ENCODE measurements around the gene CLP1. TPM values are rescaled to one million over a fixed set of nuclear protein-coding genes. Genes with fewer than 3 reads are reported as not detected.

CLP1 gene
- polyA plus RNA-seq, 1 donor (not counting 4 experiments of a cell fraction or from before 2014, with no cell fraction given): 25.0 TPM

- Histone ChIP-seq H2AFZ (ENCODE audit: control insufficient read depth, low read length) (no peak overlapping the region), H3K9ac (ENCODE audit: control insufficient read depth, extremely low read depth, insufficient read depth, low read length) (no peak overlapping the region), H3K9me1 (ENCODE audit: control insufficient read depth, extremely low read depth, insufficient read depth, low read length) (no peaks in the 10 kb centered on the region), H3K9me3 (ENCODE audit: control insufficient read depth, low read depth, low read length) (no peaks in the 10 kb centered on the region), H3K27me3 (ENCODE audit: control insufficient read depth, extremely low read depth, insufficient read depth, low read length) (no peaks in the 10 kb centered on the region), H3K4me3 (ENCODE audit: control insufficient read depth in 2 of 3, extremely low read depth in 1 of 3, insufficient read depth in 2 of 3, low read depth in 1 of 3, low read length in 3 of 3) (no peak overlapping the region), H3K79me2 (ENCODE audit: control insufficient read depth, insufficient read depth, low read length) (peaks cover 27% of the 10 kb centered on the region), H3K27ac (ENCODE audit: control insufficient read depth, insufficient read depth, low read length) (no peak overlapping the region), H3K4me1 (ENCODE audit: control insufficient read depth, extremely low read depth, insufficient read depth, low read length) (peaks cover 6% of the 10 kb centered on the region), H4K20me1 (ENCODE audit: control insufficient read depth, extremely low read depth, insufficient read depth, low read length) (no peaks in the 10 kb centered on the region), H3K36me3 (ENCODE audit: control insufficient read depth in 2 of 2, extremely low read depth in 1 of 2, insufficient read depth in 2 of 2, low read length in 2 of 2) (peaks cover 7% of the 10 kb centered on the region in 2 experiments), H3K4me2 (ENCODE audit: control insufficient read depth, extremely low read depth, insufficient read depth, low read depth, low read length) (no peak overlapping the region)
- DNase-seq (ENCODE audit: low read depth, low spot score): no peak
- TF ChIP-seq CTCF (optimal IDR thresholded peaks at IDR 0.05 in 1 of 3, IDR thresholded peaks at IDR 0.05 in 1 of 3, conservative IDR thresholded peaks at IDR 0.05 in 1 of 3; ENCODE audit: extremely low read depth in 1 of 3, insufficient read depth in 2 of 3, low read length in 3 of 3) (peak in 2 of 3 experiments; percentile 27 to 37), EZH2 (IDR thresholded peaks at IDR 0.05; ENCODE audit: low read length) (no peak)
- no peak for FAIRE-seq
- dilution Hi-C loops (cut with MboI; ENCODE audit: extremely low pct_ligation_motif_present, low sequenced_read_pairs): no loop called here
Measured at GRCh38 chr11:57662893-57663292, 5.3 kb downstream of the CLP1 start.

- Histone ChIP-seq H2AFZ (ENCODE audit: control insufficient read depth, low read length) (no peak overlapping the region), H3K9me3 (ENCODE audit: control insufficient read depth, low read depth, low read length) (no peaks in the 10 kb centered on the region), H3K27me3 (ENCODE audit: control insufficient read depth, extremely low read depth, insufficient read depth, low read length) (no peaks in the 10 kb centered on the region), H3K4me1 (ENCODE audit: control insufficient read depth, extremely low read depth, insufficient read depth, low read length) (peaks cover 6% of the 10 kb centered on the region), H3K36me3 (ENCODE audit: control insufficient read depth in 2 of 2, extremely low read depth in 1 of 2, insufficient read depth in 2 of 2, low read length in 2 of 2) (peaks cover 7% of the 10 kb centered on the region in 2 experiments), H3K4me2 (ENCODE audit: control insufficient read depth, extremely low read depth, insufficient read depth, low read depth, low read length) (no peak overlapping the region), H3K9me1 (ENCODE audit: control insufficient read depth, extremely low read depth, insufficient read depth, low read length) (no peaks in the 10 kb centered on the region), H3K79me2 (ENCODE audit: control insufficient read depth, insufficient read depth, low read length) (peaks cover 23% of the 10 kb centered on the region), H4K20me1 (ENCODE audit: control insufficient read depth, extremely low read depth, insufficient read depth, low read length) (no peaks in the 10 kb centered on the region), H3K9ac (ENCODE audit: control insufficient read depth, extremely low read depth, insufficient read depth, low read length) (no peak overlapping the region), H3K4me3 (ENCODE audit: control insufficient read depth in 2 of 3, extremely low read depth in 1 of 3, insufficient read depth in 2 of 3, low read depth in 1 of 3, low read length in 3 of 3) (no peak overlapping the region), H3K27ac (ENCODE audit: control insufficient read depth, insufficient read depth, low read length) (no peak overlapping the region)
- no peak for DNase-seq (ENCODE audit: low read depth, low spot score)
- dilution Hi-C loops (cut with MboI; ENCODE audit: extremely low pct_ligation_motif_present, low sequenced_read_pairs): no loop called here
- FAIRE-seq: no peak
- TF ChIP-seq EZH2 (IDR thresholded peaks at IDR 0.05; ENCODE audit: low read length) (no peak), CTCF (optimal IDR thresholded peaks at IDR 0.05 in 1 of 3, IDR thresholded peaks at IDR 0.05 in 1 of 3, conservative IDR thresholded peaks at IDR 0.05 in 1 of 3; ENCODE audit: extremely low read depth in 1 of 3, insufficient read depth in 2 of 3, low read length in 3 of 3) (no peak)
Measured at GRCh38 chr11:57663975-57664374, 6.4 kb downstream of the CLP1 start.
